Left lung (tissue), 10 donors: Measurements from ENCODE around the gene GAPVD1. TPM values are rescaled to one million over a fixed set of nuclear protein-coding genes. Genes with fewer than 3 reads are reported as not detected.
A peak's percentile ranks its signal among the peaks of the same experiment; 100 is the strongest.

Source experiments
- ATAC-seq: fragments of 200-7000 bp; cut with Tn5 transposase; one replicate; pipeline ENCODE4 v1.9.1; 2020; ENCODE audit warnings: moderate library complexity
- DNase-seq, 4 donors: peaks; one replicate each; pipeline ENCODE4 v3.0.0-alpha.2; 2013 to 2020
- H3K27ac ChIP-seq, 2 donors: fragments of 200-600 bp; sonication (generic) in 1 of 2; one replicate each; pipeline versions ENCODE4 v1.5.0 to v1.8.0; 2020 to 2021
- H3K27me3 ChIP-seq, 2 donors: fragments of 200-600 bp; sonication (generic) in 1 of 2; one replicate each; pipeline versions ENCODE4 v1.5.0 to v1.8.0; 2020 to 2021
- H3K36me3 ChIP-seq, 2 donors: fragments of 200-600 bp; sonication (generic) in 1 of 2; one replicate each; pipeline versions ENCODE4 v1.5.0 to v1.8.0; 2020 to 2021
- H3K4me1 ChIP-seq, 2 donors: fragments of 200-600 bp; one replicate each; pipeline ENCODE4 v1.8.0; 2021
- H3K4me3 ChIP-seq, 2 donors: fragments of 200-600 bp; sonication (generic) in 1 of 2; one replicate each; pipeline versions ENCODE4 v1.5.0 to v1.8.0; 2020 to 2021; ENCODE audit warnings: mild to moderate bottlenecking in 1 of 2
- H3K9me3 ChIP-seq, 2 donors: fragments of 200-600 bp; sonication (generic) in 1 of 2; one replicate each; pipeline versions ENCODE4 v1.5.0 to v1.8.0; 2020 to 2021
- intact Hi-C, 2 donors: fragments of 100-400 bp; cut with DNase I; formaldehyde crosslinking; loops; one replicate each; pipeline versions ENCODE4 v1.11.2 to v1.14.2; 2022
- polyA plus RNA-seq, 6 donors: library from polyadenylated mRNA; unstranded; fragments of 120-200 nt; gene quantifications; one replicate each; pipeline ENCODE4 v1.2.1, GENCODE V29; 2013; ENCODE audit not compliant: insufficient read length in 6 of 6
- total RNA-seq, 2 donors: library from RNA; stranded (reverse); fragmentation: NEBNext Ultra II Directional; extraction: Animal tissue kit (Norgen Biotek cat#: 25700); gene quantifications; one replicate each; pipeline ENCODE4 v1.2.1, GENCODE V29; 2021
- TF ChIP-seq, protein P1 (sequence below), 2 donors: fragments of 200-600 bp; sonication (generic) in 1 of 2; IDR thresholded peaks; one replicate each; pipeline versions ENCODE4 v1.5.0 to v1.8.0; 2021; ENCODE audit warnings: antibody characterized with exemption in 2 of 2
- donor health status: DM: no; HTN: yes; CAD: no.
- donor health status: DM: no; HTN: no; CAD: no.

Gene GAPVD1
- total and polyA plus RNA-seq, 8 donors: 39.1 to 63.5 (median 44.2) TPM

DNA sequence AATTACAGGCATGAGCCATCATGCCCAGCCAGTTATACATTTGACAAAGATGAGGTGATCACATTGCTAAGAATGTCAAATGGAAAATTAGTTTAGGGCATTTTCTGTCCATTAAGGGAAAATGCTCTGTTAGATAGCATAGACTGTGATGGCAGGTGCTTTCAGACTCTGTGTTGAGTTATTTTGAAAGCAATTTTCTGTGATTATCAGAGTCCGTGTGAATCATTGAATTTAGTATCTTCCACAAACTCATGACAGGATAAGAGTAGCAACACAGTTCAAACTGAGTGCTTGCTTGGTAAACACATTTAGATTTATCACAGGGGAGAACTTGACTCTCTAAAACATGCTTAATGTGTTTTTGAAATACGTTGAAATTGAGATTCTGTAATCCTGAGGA lies 69.0 kb downstream of the GAPVD1 start:
- intact Hi-C loops: no loop called here
- no peaks in the 10 kb centered on the region for H3K9me3 ChIP-seq
- H3K4me3 ChIP-seq: no peak overlapping the region
- DNase-seq: no peak
- H3K27me3 ChIP-seq: no peaks in the 10 kb centered on the region
- H3K27ac ChIP-seq: no peak overlapping the region
- ATAC-seq: no peak
- TF ChIP-seq, protein P1, sequence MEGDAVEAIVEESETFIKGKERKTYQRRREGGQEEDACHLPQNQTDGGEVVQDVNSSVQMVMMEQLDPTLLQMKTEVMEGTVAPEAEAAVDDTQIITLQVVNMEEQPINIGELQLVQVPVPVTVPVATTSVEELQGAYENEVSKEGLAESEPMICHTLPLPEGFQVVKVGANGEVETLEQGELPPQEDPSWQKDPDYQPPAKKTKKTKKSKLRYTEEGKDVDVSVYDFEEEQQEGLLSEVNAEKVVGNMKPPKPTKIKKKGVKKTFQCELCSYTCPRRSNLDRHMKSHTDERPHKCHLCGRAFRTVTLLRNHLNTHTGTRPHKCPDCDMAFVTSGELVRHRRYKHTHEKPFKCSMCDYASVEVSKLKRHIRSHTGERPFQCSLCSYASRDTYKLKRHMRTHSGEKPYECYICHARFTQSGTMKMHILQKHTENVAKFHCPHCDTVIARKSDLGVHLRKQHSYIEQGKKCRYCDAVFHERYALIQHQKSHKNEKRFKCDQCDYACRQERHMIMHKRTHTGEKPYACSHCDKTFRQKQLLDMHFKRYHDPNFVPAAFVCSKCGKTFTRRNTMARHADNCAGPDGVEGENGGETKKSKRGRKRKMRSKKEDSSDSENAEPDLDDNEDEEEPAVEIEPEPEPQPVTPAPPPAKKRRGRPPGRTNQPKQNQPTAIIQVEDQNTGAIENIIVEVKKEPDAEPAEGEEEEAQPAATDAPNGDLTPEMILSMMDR (IDR thresholded peaks at IDR 0.05): no peak
- H3K4me1 ChIP-seq: peaks cover 0 to 8% of the 10 kb centered on the region in 2 donors
- peaks cover 0 to 75% of the 10 kb centered on the region in 2 donors for H3K36me3 ChIP-seq

DNA sequence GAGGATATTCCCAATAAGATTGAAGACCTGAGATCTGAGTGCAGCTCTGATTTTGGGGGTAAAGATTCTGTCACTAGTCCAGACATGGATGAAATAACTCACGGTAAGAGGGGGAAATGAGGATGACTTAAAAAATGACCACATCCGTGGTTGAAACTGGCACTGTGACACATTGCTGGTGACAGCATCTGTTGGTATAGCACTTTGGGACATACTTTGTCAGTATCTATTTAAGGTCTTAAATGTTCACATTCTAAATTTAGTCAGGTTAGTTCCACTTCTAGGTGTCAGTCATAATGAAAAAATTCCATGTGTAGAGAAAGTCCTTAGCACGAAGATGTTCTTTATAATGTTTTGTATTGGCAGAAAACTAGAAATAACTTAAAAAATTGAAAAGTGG lies 70.9 kb downstream of the GAPVD1 start:
- ATAC-seq (no peak), DNase-seq (no peak)
- peaks cover 0 to 8% of the 10 kb centered on the region in 2 donors for H3K4me1 ChIP-seq
- intact Hi-C loops: no loop called here
- H3K36me3 ChIP-seq: peaks cover 0 to 77% of the 10 kb centered on the region in 2 donors
- no peaks in the 10 kb centered on the region for H3K9me3 ChIP-seq
- no peak overlapping the region for H3K4me3 ChIP-seq
- TF ChIP-seq, protein P1 (IDR thresholded peaks at IDR 0.05): no peak
- no peaks in the 10 kb centered on the region for H3K27me3 ChIP-seq
- H3K27ac ChIP-seq: no peak overlapping the region

DNA sequence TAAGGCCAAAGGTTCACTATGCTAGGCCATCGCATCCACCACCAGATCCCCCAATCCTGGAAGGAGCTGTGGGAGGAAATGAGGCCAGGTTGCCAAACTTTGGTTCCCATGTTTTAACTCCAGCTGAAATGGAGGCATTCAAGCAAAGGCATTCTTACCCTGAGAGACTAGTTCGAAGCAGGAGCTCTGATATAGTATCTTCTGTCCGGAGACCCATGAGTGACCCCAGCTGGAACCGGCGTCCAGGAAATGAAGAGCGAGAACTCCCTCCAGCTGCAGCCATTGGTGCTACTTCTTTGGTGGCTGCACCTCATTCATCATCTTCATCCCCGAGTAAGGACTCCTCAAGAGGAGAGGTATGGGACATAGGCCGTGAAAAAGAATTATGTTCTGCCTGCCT lies 75.6 kb downstream of the GAPVD1 start:
- Histone ChIP-seq H3K36me3 (peaks cover 0 to 94% of the 10 kb centered on the region in 2 donors), H3K4me3 (no peak overlapping the region), H3K9me3 (no peaks in the 10 kb centered on the region), H3K27ac (no peak overlapping the region), H3K27me3 (no peaks in the 10 kb centered on the region), H3K4me1 (no peaks in the 10 kb centered on the region)
- intact Hi-C loops: no loop called here
- ATAC-seq (no peak), DNase-seq (peak in 2 of 4 donors; percentile 18 to 41)
- TF ChIP-seq, protein P1 (IDR thresholded peaks at IDR 0.05): no peak

DNA sequence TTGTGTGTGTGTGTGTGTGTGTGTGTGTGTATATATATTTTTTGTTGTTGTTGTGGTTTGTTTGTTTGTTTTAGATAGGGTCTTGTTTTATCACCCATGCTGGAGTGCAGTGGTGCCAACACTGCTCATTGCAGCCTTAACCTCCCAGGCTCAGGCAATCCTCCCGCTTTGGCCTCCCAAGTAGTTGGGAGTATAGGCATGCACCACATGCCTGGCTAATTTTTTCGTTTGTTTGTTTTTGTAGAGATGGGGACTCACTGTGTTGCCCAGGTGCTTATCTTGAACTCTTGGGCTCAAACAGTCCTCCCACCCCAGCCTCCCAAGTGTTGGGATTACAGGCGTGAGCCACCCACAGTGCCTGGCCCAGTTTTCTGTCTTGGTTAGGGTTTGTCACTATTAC lies 77.3 kb downstream of the GAPVD1 start:
- Histone ChIP-seq H3K36me3 (peaks cover 0 to 81% of the 10 kb centered on the region in 2 donors), H3K9me3 (no peaks in the 10 kb centered on the region), H3K27ac (no peak overlapping the region), H3K4me1 (no peaks in the 10 kb centered on the region), H3K27me3 (no peaks in the 10 kb centered on the region), H3K4me3 (no peak overlapping the region)
- intact Hi-C loops: no loop called here
- TF ChIP-seq, protein P1 (IDR thresholded peaks at IDR 0.05): no peak
- ATAC-seq (no peak), DNase-seq (no peak)

DNA sequence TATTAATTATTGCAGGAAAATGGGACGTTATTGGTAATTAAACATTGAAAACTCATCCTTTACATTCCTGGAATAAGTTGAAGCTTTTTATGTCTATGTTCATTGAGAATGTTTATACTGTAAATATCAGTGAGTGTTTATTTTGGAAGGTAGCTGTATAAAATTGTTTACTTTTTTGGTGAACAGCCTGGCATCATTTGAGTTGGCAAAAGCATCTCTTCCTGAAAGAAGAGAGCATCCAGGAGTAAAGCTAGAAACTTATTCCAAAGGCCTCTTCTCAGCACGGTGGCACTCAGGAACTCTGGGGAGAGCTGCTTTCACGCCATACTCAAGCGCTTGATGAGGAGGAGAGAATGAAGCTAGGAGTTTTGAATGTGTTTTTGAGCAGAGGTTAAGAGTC lies 79.9 kb downstream of the GAPVD1 start:
- Histone ChIP-seq H3K4me1 (no peaks in the 10 kb centered on the region), H3K36me3 (peaks cover 0 to 83% of the 10 kb centered on the region in 2 donors), H3K9me3 (no peaks in the 10 kb centered on the region), H3K4me3 (no peak overlapping the region), H3K27me3 (no peaks in the 10 kb centered on the region), H3K27ac (no peak overlapping the region)
- intact Hi-C loops: no loop called here
- ATAC-seq: peak; percentile 42
- TF ChIP-seq, protein P1 (IDR thresholded peaks at IDR 0.05): no peak
- no peak for DNase-seq
